Gastroesophageal sphincter (tissue), 4 donors: ENCODE results near the gene ABRAXAS1. TPM values are rescaled to one million over a fixed set of nuclear protein-coding genes. Genes with fewer than 3 reads are reported as not detected.

Experiments
- ATAC-seq: fragments of 150-250 bp; one replicate; pipeline ENCODE4 v1.9.1; 2016; ENCODE audit warnings: mild to moderate bottlenecking, moderate library complexity
- H3K27ac ChIP-seq, 4 donors: fragments of 200-600 bp; sonication (generic) in 3 of 4; 1 replicate in 3 of 4; 2 replicates in 1 of 4; pipeline ENCODE4 v1.5.1; 2016 to 2019
- H3K27me3 ChIP-seq: fragments of 200-600 bp; sonication (generic); one replicate; pipeline ENCODE4 v1.5.1; 2019
- H3K36me3 ChIP-seq, 2 donors: fragments of 200-600 bp; sonication (generic); one replicate each; pipeline ENCODE4 v1.5.1; 2019; ENCODE audit warnings: control low read depth in 1 of 2
- H3K4me1 ChIP-seq, 3 donors: fragments of 200-600 bp; sonication (generic); 1 replicate in 2 of 3; 2 replicates in 1 of 3; pipeline ENCODE4 v1.5.1; 2016 to 2019; ENCODE audit warnings: control low read depth in 2 of 3
- H3K4me3 ChIP-seq, 2 donors: fragments of 200-600 bp; sonication (generic); one replicate each; pipeline ENCODE4 v1.5.1; 2019; ENCODE audit warnings: mild to moderate bottlenecking in 1 of 2, moderate library complexity in 1 of 2
- H3K9me3 ChIP-seq, 3 donors: fragments of 200-600 bp; sonication (generic); one replicate each; pipeline ENCODE4 v1.5.1; 2017 to 2019; ENCODE audit warnings: control low read depth in 2 of 3
- EP300 ChIP-seq: sonication (generic); formaldehyde crosslinking; IDR thresholded peaks from one replicate; pipeline ENCODE4 v1.6.1; 2017; ENCODE audit warnings: antibody characterized with exemption, mild to moderate bottlenecking
- POLR2A ChIP-seq, 2 donors: fragments of 450-650 bp; IDR thresholded peaks; one replicate each; pipeline ENCODE4 v1.6.1; 2017; ENCODE audit warnings: antibody characterized with exemption in 2 of 2, mild to moderate bottlenecking in 2 of 2, moderate library complexity in 1 of 2
- POLR2AphosphoS5 ChIP-seq: sonication (generic); formaldehyde crosslinking; IDR thresholded peaks from one replicate; pipeline ENCODE4 v1.6.1; 2017; ENCODE audit warnings: antibody characterized with exemption
- WGBS, 2 donors: methylation state at CpG; one replicate each; pipeline ENCODE4 v1.1.5; 2018; ENCODE audit warnings: low coverage in 1 of 2; 5-methylcytosine and 5-hydroxymethylcytosine counted together
- total RNA-seq, 4 donors: library from RNA; depleted of rRNA; stranded (reverse); fragments of >200 nt; gene quantifications; one replicate each; pipeline ENCODE4 v1.1.0, GENCODE V29; 2016
- TF ChIP-seq, protein P1 (sequence below), 4 experiments: fragments of 200-600 bp in 2 of 4; fragments of 450-650 bp in 2 of 4; sonication (generic) in 1 of 4; IDR thresholded peaks; one replicate each; pipeline ENCODE4 v1.5.1; 2017 to 2019; ENCODE audit warnings: antibody characterized with exemption in 4 of 4, mild to moderate bottlenecking in 2 of 4, moderate library complexity in 2 of 4

Gene ABRAXAS1
- total RNA-seq, 4 donors from 2014 or later = 8.3 to 18.4 (median 11.3) TPM

GRCh38 chr4:83456184-83456501 lies 28.8 kb downstream of the ABRAXAS1 start:
- Histone ChIP-seq H3K27ac (peak overlapping the region; percentile 94 to 100 (median 98)), H3K9me3 (no peaks in the 10 kb centered on the region), H3K4me1 (peaks cover 9 to 44% (median 14%) of the 10 kb centered on the region in 3 donors), H3K4me3 (peak overlapping the region; percentile 75 to 99), H3K36me3 (peaks cover 0 to 62% of the 10 kb centered on the region in 2 donors), H3K27me3 (no peaks in the 10 kb centered on the region)
- 0% methylated on average over 1 to 7 of the region's 7 CpGs for WGBS, 2 donors
- no peak for ATAC-seq
- TF ChIP-seq POLR2AphosphoS5 (no peak), EP300 (no peak), POLR2A (IDR thresholded peaks at IDR 0.05) (no peak)
- TF ChIP-seq, protein P1, sequence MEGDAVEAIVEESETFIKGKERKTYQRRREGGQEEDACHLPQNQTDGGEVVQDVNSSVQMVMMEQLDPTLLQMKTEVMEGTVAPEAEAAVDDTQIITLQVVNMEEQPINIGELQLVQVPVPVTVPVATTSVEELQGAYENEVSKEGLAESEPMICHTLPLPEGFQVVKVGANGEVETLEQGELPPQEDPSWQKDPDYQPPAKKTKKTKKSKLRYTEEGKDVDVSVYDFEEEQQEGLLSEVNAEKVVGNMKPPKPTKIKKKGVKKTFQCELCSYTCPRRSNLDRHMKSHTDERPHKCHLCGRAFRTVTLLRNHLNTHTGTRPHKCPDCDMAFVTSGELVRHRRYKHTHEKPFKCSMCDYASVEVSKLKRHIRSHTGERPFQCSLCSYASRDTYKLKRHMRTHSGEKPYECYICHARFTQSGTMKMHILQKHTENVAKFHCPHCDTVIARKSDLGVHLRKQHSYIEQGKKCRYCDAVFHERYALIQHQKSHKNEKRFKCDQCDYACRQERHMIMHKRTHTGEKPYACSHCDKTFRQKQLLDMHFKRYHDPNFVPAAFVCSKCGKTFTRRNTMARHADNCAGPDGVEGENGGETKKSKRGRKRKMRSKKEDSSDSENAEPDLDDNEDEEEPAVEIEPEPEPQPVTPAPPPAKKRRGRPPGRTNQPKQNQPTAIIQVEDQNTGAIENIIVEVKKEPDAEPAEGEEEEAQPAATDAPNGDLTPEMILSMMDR (IDR thresholded peaks at IDR 0.05) = no peak

DNA sequence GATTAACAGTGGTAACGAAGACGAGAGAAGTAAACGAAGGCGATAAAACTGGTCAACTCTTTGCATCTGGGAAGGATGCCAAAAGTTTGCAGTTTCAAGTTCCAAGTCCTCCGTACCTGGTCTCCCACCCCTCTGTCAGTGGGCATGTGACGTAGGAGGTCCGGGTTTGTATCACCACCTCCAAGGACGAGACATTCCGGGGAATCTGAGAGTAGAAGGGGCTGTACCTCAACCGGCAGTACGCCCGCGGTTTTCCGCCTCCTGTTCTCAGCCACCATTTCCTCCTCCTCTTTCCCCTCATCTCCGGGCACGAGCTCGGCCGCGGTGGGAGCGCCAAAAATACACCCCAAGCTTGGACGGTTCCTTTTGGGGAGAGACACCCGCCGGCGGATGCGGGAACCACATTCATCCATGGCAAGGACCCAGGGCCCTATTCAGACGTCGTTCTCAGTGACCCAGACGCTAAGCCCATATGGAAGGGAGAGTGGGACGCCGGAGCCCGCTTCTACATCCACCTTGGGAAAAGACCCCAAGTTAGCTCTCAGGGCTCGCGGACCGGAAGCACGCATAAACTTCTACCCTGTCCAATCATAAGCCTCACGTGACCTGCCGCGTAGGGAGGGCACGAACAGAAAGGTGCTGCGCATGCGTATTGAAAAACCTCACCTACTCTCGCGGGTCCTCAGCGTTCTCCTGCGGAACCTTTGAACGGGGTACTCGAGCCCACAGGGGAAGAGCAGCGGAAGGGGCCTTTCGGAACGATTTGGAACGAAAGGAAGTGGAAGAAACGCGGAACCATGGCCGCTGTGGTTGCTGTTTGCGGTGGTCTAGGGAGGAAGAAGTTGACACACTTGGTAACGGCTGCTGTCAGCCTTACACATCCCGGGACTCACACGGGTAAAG lies 29.4 kb downstream of the ABRAXAS1 start, which contains the start of the genes HELQ and MRPS18C:
Gene HELQ, minus strand, starts transcription at position 543 of the 903 bp plus-strand sequence. Its CDS starts 130 bp downstream, at position 413.
Gene MRPS18C, plus strand, starts transcription at position 778 of the 903 bp plus-strand sequence. Its CDS starts 20 bp downstream, at position 798.
- WGBS, 2 donors = 0% methylated on average over 7 to 41 of the region's 58 CpGs

GRCh38 chr4:83454686-83455085 lies 30.2 kb downstream of the ABRAXAS1 start:
- H3K27me3 ChIP-seq = no peaks in the 10 kb centered on the region
- peak overlapping the region; percentile 75 to 99 for H3K4me3 ChIP-seq
- 0 to 10% methylated on average over 2 to 3 of the region's 6 CpGs for WGBS, 2 donors
- H3K9me3 ChIP-seq = no peaks in the 10 kb centered on the region
- peaks cover 9 to 44% (median 14%) of the 10 kb centered on the region in 3 donors for H3K4me1 ChIP-seq
- TF ChIP-seq POLR2AphosphoS5 (no peak), EP300 (no peak), POLR2A (IDR thresholded peaks at IDR 0.05) (no peak)
- TF ChIP-seq, protein P1 (IDR thresholded peaks at IDR 0.05) = no peak
- H3K36me3 ChIP-seq = peaks cover 0 to 54% of the 10 kb centered on the region in 2 donors
- ATAC-seq = no peak
- peak overlapping the region; percentile 94 to 100 (median 98) for H3K27ac ChIP-seq

More for the DNA sequence above, 29.4 kb downstream of the ABRAXAS1 start, which contains the start of the genes HELQ and MRPS18C:
- Histone ChIP-seq H3K27ac (peak within 1 kb of the TSS; percentile 94 to 100 (median 98)), H3K4me3 (peak within 1 kb of the TSS; percentile 75 to 99), H3K36me3 (peaks cover 0 to 62% of the 10 kb centered on the region in 2 donors), H3K9me3 (no peaks in the 10 kb centered on the region), H3K27me3 (no peaks in the 10 kb centered on the region), H3K4me1 (peaks cover 9 to 44% (median 14%) of the 10 kb centered on the region in 3 donors)
- TF ChIP-seq POLR2AphosphoS5 (peak; percentile 88), POLR2A (IDR thresholded peaks at IDR 0.05) (peak; percentile 58 to 76), EP300 (no peak)
- TF ChIP-seq, protein P1 (IDR thresholded peaks at IDR 0.05) = peak in 3 of 4 experiments; percentile 30 to 54 (median 47)
- ATAC-seq = peak; percentile 99

GRCh38 chr4:83449009-83449408 lies 35.9 kb downstream of the ABRAXAS1 start:
- Histone ChIP-seq H3K27ac (no peak overlapping the region), H3K27me3 (no peaks in the 10 kb centered on the region), H3K9me3 (no peaks in the 10 kb centered on the region), H3K4me3 (no peak overlapping the region), H3K36me3 (peaks cover 4 to 49% of the 10 kb centered on the region in 2 donors), H3K4me1 (peaks cover 0 to 12% (median 4%) of the 10 kb centered on the region in 3 donors)
- WGBS, 2 donors = 77 to 83% methylated on average over 2 of the region's 2 CpGs
- no peak for TF ChIP-seq POLR2AphosphoS5
- TF ChIP-seq POLR2A (IDR thresholded peaks at IDR 0.05) = no peak
- TF ChIP-seq EP300 = no peak
- TF ChIP-seq, protein P1 (IDR thresholded peaks at IDR 0.05) = no peak
- no peak for ATAC-seq
